Measurements from ENCODE around the gene RNF26.

Gene RNF26

GRCh38 chr11:119350302-119350701, 16.0 kb downstream of the RNF26 start:
- TF ChIP-seq CREB1 (IDR thresholded peaks at IDR 0.05; ENCODE audit: low read depth) (no peak), ZBTB7A (IDR thresholded peaks at IDR 0.05; ENCODE audit: low read depth) (no peak), NFIC (IDR thresholded peaks at IDR 0.05) (no peak), FOXM1 (IDR thresholded peaks at IDR 0.05; ENCODE audit: borderline replicate concordance, low read depth) (no peak), RAD21 (IDR thresholded peaks at IDR 0.05; ENCODE audit: low read depth) (no peak), EP300 (IDR thresholded peaks at IDR 0.05; ENCODE audit: borderline replicate concordance) (no peak), TCF12 (IDR thresholded peaks at IDR 0.05; ENCODE audit: low read depth) (no peak), USF1 (IDR thresholded peaks at IDR 0.05) (no peak)
- TF ChIP-seq, protein P1, sequence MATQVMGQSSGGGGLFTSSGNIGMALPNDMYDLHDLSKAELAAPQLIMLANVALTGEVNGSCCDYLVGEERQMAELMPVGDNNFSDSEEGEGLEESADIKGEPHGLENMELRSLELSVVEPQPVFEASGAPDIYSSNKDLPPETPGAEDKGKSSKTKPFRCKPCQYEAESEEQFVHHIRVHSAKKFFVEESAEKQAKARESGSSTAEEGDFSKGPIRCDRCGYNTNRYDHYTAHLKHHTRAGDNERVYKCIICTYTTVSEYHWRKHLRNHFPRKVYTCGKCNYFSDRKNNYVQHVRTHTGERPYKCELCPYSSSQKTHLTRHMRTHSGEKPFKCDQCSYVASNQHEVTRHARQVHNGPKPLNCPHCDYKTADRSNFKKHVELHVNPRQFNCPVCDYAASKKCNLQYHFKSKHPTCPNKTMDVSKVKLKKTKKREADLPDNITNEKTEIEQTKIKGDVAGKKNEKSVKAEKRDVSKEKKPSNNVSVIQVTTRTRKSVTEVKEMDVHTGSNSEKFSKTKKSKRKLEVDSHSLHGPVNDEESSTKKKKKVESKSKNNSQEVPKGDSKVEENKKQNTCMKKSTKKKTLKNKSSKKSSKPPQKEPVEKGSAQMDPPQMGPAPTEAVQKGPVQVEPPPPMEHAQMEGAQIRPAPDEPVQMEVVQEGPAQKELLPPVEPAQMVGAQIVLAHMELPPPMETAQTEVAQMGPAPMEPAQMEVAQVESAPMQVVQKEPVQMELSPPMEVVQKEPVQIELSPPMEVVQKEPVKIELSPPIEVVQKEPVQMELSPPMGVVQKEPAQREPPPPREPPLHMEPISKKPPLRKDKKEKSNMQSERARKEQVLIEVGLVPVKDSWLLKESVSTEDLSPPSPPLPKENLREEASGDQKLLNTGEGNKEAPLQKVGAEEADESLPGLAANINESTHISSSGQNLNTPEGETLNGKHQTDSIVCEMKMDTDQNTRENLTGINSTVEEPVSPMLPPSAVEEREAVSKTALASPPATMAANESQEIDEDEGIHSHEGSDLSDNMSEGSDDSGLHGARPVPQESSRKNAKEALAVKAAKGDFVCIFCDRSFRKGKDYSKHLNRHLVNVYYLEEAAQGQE (IDR thresholded peaks at IDR 0.05; ENCODE audit: low read depth) = no peak

DNA sequence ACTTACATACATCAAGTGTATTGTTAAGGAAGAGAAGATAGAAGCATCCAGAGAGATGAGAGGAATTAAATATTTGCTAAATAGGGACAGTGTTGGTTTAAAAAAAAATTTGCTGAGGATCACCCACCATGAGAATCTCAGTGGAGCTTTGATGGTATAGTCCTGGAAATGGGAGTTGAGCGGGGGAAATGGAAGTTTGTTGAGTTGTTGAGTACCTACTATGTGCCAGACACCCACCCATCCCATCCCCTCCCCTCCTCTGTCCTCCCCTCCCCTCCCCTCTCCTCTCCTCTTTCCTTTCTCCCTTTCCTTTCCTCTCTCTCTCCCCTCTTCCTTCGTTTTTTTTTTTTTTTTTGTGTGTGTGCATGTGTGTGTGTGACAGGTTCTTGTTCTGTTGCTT, 16.9 kb downstream of the RNF26 start:
- TF ChIP-seq, protein P1 (IDR thresholded peaks at IDR 0.05; ENCODE audit: low read depth) = no peak
- TF ChIP-seq ZBTB7A (IDR thresholded peaks at IDR 0.05; ENCODE audit: low read depth) = no peak
- no peak for TF ChIP-seq USF1 (IDR thresholded peaks at IDR 0.05)
- TF ChIP-seq TEAD4 (IDR thresholded peaks at IDR 0.05) = no peak
- no peak for TF ChIP-seq TAF1 (IDR thresholded peaks at IDR 0.05; ENCODE audit: low read depth)
- no peak for TF ChIP-seq YY1 (IDR thresholded peaks at IDR 0.05; ENCODE audit: low read depth)
- no peak for TF ChIP-seq NFIC (IDR thresholded peaks at IDR 0.05)
- no peak for TF ChIP-seq TCF12 (IDR thresholded peaks at IDR 0.05; ENCODE audit: low read depth)

DNA sequence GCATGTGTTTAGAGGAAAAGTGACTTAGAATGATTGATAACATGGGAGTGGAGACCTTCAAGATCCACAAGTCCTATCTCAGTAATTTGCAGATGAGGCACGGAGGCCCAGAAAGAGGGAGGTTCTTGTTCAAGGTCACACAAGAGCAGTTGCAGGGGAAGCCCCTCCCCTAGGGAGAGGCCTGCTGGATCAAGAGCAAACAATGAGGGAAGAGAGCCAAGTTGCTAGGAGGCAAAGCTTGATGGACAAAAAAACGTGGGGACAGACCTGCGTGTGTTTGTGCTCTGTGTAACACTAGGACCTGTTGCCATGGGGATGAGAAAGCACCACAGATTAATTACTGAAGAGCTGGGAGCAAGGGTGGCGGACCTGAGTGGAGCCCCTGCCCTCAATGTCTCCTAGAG, 18.5 kb downstream of the RNF26 start:
- TF ChIP-seq MAX (IDR thresholded peaks at IDR 0.05) (no peak), CREB1 (IDR thresholded peaks at IDR 0.05; ENCODE audit: low read depth) (no peak), NFIC (IDR thresholded peaks at IDR 0.05) (peak; percentile 50)

DNA sequence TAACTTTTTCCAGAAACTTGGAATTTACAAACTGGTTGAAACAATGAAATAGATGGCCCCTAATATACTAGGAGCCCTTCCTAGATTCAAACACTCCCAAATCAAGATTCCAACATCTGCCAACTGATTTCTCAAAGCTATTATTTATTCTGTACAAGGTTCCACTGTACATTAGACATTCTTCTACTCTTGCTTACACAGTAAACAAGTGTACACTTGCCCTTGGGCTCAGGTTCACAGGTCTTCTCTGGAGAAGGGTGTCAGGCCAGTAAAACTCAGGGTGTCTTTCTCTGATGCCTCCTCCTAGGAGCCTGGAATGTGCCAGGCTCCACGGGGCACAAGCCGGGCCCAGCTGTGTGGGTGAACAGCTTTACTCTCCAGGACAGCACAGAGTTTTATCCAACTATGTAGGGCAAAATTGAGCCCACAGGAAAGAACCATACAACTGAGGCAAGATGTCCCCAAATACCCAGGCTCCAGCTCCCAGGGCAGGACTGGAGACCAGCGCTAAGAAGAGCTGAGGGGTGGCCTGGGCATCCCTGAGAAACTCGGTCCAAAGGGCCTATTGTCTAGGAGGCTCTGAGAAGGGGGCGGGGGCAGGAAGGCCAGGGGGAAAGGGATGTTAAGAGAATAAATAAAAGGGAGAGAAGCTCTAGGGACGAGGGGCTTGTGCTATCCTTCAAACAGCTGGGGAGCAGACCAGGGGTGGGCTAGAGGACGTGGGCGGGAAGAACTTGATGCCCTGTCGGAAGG, 20.9 kb downstream of the RNF26 start:
- TF ChIP-seq ZBTB7A (IDR thresholded peaks at IDR 0.05; ENCODE audit: low read depth) = no peak
- TF ChIP-seq RAD21 (IDR thresholded peaks at IDR 0.05; ENCODE audit: low read depth) = no peak
- TF ChIP-seq NFIC (IDR thresholded peaks at IDR 0.05) = no peak
- TF ChIP-seq TAF1 (IDR thresholded peaks at IDR 0.05; ENCODE audit: low read depth) = no peak
- TF ChIP-seq CEBPB (IDR thresholded peaks at IDR 0.05) = no peak
- TF ChIP-seq, protein P1 (IDR thresholded peaks at IDR 0.05; ENCODE audit: low read depth) = no peak
- TF ChIP-seq EP300 (IDR thresholded peaks at IDR 0.05; ENCODE audit: borderline replicate concordance) = no peak
- TF ChIP-seq FOXM1 (IDR thresholded peaks at IDR 0.05; ENCODE audit: borderline replicate concordance, low read depth) = no peak
- TF ChIP-seq MAX (IDR thresholded peaks at IDR 0.05) = no peak
- TF ChIP-seq USF1 (IDR thresholded peaks at IDR 0.05) = no peak

Measured in Ishikawa (cell line).